Spleen (tissue), 11 donors: ENCODE measurements around the gene PSMG3. TPM values are rescaled to one million over a fixed set of nuclear protein-coding genes. Genes with fewer than 3 reads are reported as not detected.

Experiments used
- DNase-seq: peaks from one replicate; pipeline ENCODE4 v3.0.0-alpha.2; 2020
- H3K27ac ChIP-seq, 8 donors: fragments of 200-600 bp; sonication (generic) in 7 of 8; 1 replicate in 4 of 8; 2 replicates in 4 of 8; pipeline versions ENCODE4 v1.5.0 to v1.8.0; 2016 to 2021; ENCODE audit warnings: inconsistent platforms in 4 of 8, mild to moderate bottlenecking in 4 of 8, moderate library complexity in 1 of 8
- H3K27me3 ChIP-seq, 7 donors: fragments of 200-600 bp; sonication (generic) in 6 of 7; replicated peaks in 1 of 7; 1 replicate in 4 of 7; 2 replicates in 3 of 7; pipeline versions ENCODE4 v1.5.0 to v1.8.0; 2016 to 2021; ENCODE audit warnings: inconsistent platforms in 3 of 7, mild to moderate bottlenecking in 1 of 7
- H3K36me3 ChIP-seq, 6 donors: fragments of 200-600 bp; sonication (generic) in 5 of 6; 1 replicate in 4 of 6; 2 replicates in 2 of 6; pipeline versions ENCODE4 v1.5.0 to v1.8.0; 2016 to 2021; ENCODE audit warnings: inconsistent platforms in 2 of 6
- H3K4me1 ChIP-seq, 6 donors: fragments of 200-600 bp; sonication (generic) in 5 of 6; 1 replicate in 3 of 6; 2 replicates in 3 of 6; pipeline versions ENCODE4 v1.5.0 to v1.8.0; 2016 to 2021; ENCODE audit warnings: inconsistent platforms in 3 of 6
- H3K4me3 ChIP-seq, 8 donors: fragments of 200-600 bp; sonication (generic) in 7 of 8; 1 replicate in 4 of 8; 2 replicates in 4 of 8; pipeline versions ENCODE4 v1.5.0 to v1.8.0; 2016 to 2021; ENCODE audit warnings: inconsistent platforms in 4 of 8, mild to moderate bottlenecking in 4 of 8, moderate library complexity in 2 of 8
- H3K9me3 ChIP-seq, 8 donors: fragments of 200-600 bp; sonication (generic) in 7 of 8; 1 replicate in 4 of 8; 2 replicates in 4 of 8; pipeline versions ENCODE4 v1.5.0 to v1.8.0; 2016 to 2021; ENCODE audit warnings: inconsistent platforms in 4 of 8
- CTCF ChIP-seq, 11 experiments: fragments of 200-600 bp in 7 of 11; fragments of 450-650 bp in 4 of 11; sonication (generic) in 4 of 11; IDR thresholded peaks in 8 of 11; conservative IDR thresholded peaks in 3 of 11; 1 replicate in 7 of 11; 2 replicates in 4 of 11; pipeline versions ENCODE4 v1.4.0 to v1.8.0; 2016 to 2021; ENCODE audit warnings: antibody characterized with exemption in 11 of 11, inconsistent platforms in 4 of 11, mild to moderate bottlenecking in 1 of 11
- POLR2A ChIP-seq, 3 donors: fragments of 450-650 bp; IDR thresholded peaks; one replicate each; pipeline ENCODE4 v1.5.1; 2017; ENCODE audit warnings: antibody characterized with exemption in 3 of 3, mild to moderate bottlenecking in 1 of 3
- POLR2AphosphoS5 ChIP-seq, 3 donors: sonication (generic); formaldehyde crosslinking; IDR thresholded peaks; one replicate each; pipeline ENCODE4 v1.5.1; 2017; ENCODE audit warnings: antibody characterized with exemption in 3 of 3
- WGBS, 5 donors: extraction: QIAGEN DNeasy Blood & Tissue Kit in 3 of 5; methylation state at CpG; one replicate each; pipeline versions ENCODE4 v1.1.5 to v1.1.7; 2013 to 2018; 5-methylcytosine and 5-hydroxymethylcytosine counted together
- intact Hi-C: fragments of 100-400 bp; cut with DNase I; formaldehyde crosslinking; loops from one replicate; pipeline ENCODE4 v1.15.0; 2023; ENCODE audit warnings: low total_unique reads
- polyA plus RNA-seq, 3 donors: library from polyadenylated mRNA; stranded (reverse); fragments of 200-250 nt; gene quantifications; one replicate each; pipeline ENCODE4 v1.2.1, GENCODE V29; 2013
- total RNA-seq, 7 donors: library from RNA; depleted of rRNA in 3 of 7; stranded (reverse); fragments of >200 nt in 3 of 7; fragmentation: NEBNext Ultra II Directional in 4 of 7; extraction: Animal tissue kit (Norgen Biotek cat#: 25700) in 4 of 7; gene quantifications; one replicate each; pipeline versions ENCODE4 v1.1.0 to v1.2.1, GENCODE V29; 2016 to 2021
- donor health status: healthy with polysubstance abuse.
- donor health status: DM: no; HTN: no; CAD: no; lungs with moderate emphysema.
- donor health status: DM: no; HTN: no; CAD: no.
- donor health status: Bipolar disorder and iron deficiency.
- donor health status: healthy.
- donor health status: DM: no; HTN: no; CAD: no.
- donor health status: DM: yes; HTN: yes; CAD: no.

PSMG3 gene
- total and polyA plus RNA-seq, 10 donors, result 18.2 to 89.9 (median 30.9) TPM

DNA sequence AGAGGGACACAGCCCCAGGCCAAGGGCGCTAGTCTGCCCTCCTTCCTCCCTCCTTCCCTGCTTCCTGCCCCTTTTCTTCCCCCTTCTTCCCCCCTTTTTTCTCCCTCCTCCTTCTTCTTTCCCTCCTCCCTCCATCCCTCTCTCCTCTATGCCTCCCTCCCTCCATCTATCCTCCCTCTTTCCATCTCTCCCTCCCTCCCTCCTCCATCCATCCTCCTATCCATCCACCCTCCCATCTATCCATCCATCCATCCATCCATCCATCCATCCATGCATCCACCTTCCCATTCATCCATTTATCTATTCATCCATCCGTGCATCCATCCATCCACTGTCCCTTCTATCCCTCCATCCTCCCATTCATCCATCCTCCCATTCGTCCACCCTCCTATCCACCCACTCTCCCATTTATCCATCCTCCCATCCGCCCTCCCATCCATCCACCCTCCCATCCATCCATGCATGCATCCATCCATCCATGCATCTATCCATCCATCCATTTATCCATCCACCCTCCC is 24.1 kb upstream of the PSMG3 start:
- intact Hi-C loops, result no loop called here
- H3K9me3 ChIP-seq, result peaks cover 0 to 6% (median 3%) of the 10 kb centered on the region in 8 donors
- TF ChIP-seq CTCF (IDR thresholded peaks at IDR 0.05 in 8 of 11, conservative IDR thresholded peaks at IDR 0.05 in 3 of 11) (no peak), POLR2A (IDR thresholded peaks at IDR 0.05) (no peak), POLR2AphosphoS5 (IDR thresholded peaks at IDR 0.05) (no peak)
- H3K4me3 ChIP-seq, result no peak overlapping the region
- H3K36me3 ChIP-seq, result no peaks in the 10 kb centered on the region
- peaks cover 0 to 25% (median 16%) of the 10 kb centered on the region in 6 donors for H3K4me1 ChIP-seq
- H3K27me3 ChIP-seq, result peaks cover 0 to 78% (median 45%) of the 10 kb centered on the region in 7 donors
- WGBS, 5 donors, result 73 to 94% (median 80%) methylated on average over 4 of the region's 4 CpGs
- no peak for DNase-seq
- H3K27ac ChIP-seq, result no peak overlapping the region

GRCh38 chr7:1593091-1593866 is 23.4 kb upstream of the PSMG3 start:
- 64 to 72% (median 70%) methylated on average over 17 to 19 of the region's 19 CpGs for WGBS, 5 donors
- H3K36me3 ChIP-seq, result no peaks in the 10 kb centered on the region
- no peak overlapping the region for H3K4me3 ChIP-seq
- H3K4me1 ChIP-seq, result peaks cover 0 to 25% (median 16%) of the 10 kb centered on the region in 6 donors
- intact Hi-C loops, result no loop called here
- H3K27me3 ChIP-seq, result peaks cover 0 to 85% (median 45%) of the 10 kb centered on the region in 7 donors
- H3K9me3 ChIP-seq, result peaks cover 0 to 10% (median 4%) of the 10 kb centered on the region in 8 donors
- DNase-seq, result no peak
- TF ChIP-seq POLR2A (IDR thresholded peaks at IDR 0.05) (no peak), POLR2AphosphoS5 (IDR thresholded peaks at IDR 0.05) (no peak), CTCF (IDR thresholded peaks at IDR 0.05 in 8 of 11, conservative IDR thresholded peaks at IDR 0.05 in 3 of 11) (peak in 6 of 11 experiments; percentile 5 to 41 (median 25))
- no peak overlapping the region for H3K27ac ChIP-seq

DNA sequence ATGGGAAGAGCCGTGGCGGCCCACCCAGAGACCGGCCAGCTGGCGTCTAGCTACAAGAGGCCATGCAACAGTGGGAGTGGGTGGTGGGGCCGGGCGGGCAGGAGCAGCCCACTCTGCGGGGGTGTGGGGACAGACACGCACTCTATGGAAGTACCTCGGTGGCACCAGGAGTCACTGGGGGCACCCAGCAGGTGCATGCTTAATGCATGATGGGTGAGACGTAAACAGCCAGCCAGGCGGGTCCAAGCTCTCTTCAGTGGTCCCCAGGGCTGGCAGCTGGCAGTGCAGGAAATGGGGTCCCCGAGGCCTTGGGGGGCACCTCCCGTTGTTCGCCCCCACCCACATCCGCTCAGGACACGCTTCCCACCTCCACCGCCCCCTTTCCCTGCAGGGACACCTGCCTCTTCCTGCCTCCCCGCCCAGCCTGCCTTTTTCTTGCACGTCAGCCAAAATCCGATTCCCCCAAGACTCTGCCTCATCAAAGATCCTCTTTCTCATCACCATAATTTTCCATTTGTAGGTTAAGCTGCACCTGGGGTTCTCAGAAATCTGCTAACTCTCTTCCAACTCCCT is 22.6 kb upstream of the PSMG3 start:
- DNase-seq, result no peak
- TF ChIP-seq POLR2A (IDR thresholded peaks at IDR 0.05) (no peak), CTCF (IDR thresholded peaks at IDR 0.05 in 8 of 11, conservative IDR thresholded peaks at IDR 0.05 in 3 of 11) (peak in 1 of 11 experiments; percentile 13)
- 12 to 33% (median 23%) methylated on average over 18 to 20 of the region's 20 CpGs for WGBS, 5 donors
- H3K36me3 ChIP-seq, result no peaks in the 10 kb centered on the region
- H3K27me3 ChIP-seq, result peaks cover 0 to 89% (median 45%) of the 10 kb centered on the region in 7 donors
- H3K9me3 ChIP-seq, result peaks cover 0 to 10% (median 4%) of the 10 kb centered on the region in 8 donors
- H3K4me3 ChIP-seq, result peak overlapping the region in 1 of 8 donors; percentile 47
- H3K27ac ChIP-seq, result no peak overlapping the region
- H3K4me1 ChIP-seq, result peaks cover 0 to 25% (median 16%) of the 10 kb centered on the region in 6 donors
- intact Hi-C loops, result no loop called here

DNA sequence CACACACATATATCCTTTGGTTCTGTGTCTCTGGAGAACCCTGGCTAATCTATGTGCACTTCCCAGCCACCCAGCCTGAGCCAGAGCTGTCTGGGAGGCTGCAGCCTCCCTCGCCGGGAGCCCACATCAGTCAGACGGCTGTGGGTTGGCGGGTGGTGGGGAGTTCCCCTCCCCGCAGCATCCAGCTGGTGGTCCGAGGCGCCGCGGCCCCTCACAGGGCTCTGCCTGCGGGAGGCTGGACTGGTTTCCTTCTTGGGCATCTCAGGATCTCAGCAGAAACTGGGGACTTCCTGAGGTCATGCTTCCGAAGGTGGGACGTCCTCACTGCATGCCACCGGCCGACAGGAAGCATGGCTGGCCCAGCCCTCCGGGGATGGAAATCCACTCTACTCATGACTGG is 22.0 kb upstream of the PSMG3 start:
- H3K36me3 ChIP-seq, result no peaks in the 10 kb centered on the region
- H3K27me3 ChIP-seq, result peaks cover 0 to 89% (median 45%) of the 10 kb centered on the region in 7 donors
- peaks cover 0 to 25% (median 16%) of the 10 kb centered on the region in 6 donors for H3K4me1 ChIP-seq
- TF ChIP-seq CTCF (IDR thresholded peaks at IDR 0.05 in 8 of 11, conservative IDR thresholded peaks at IDR 0.05 in 3 of 11) (no peak), POLR2A (IDR thresholded peaks at IDR 0.05) (no peak), POLR2AphosphoS5 (IDR thresholded peaks at IDR 0.05) (no peak)
- 0 to 5% (median 2%) methylated on average over 9 to 15 of the region's 15 CpGs for WGBS, 5 donors
- no peak overlapping the region for H3K27ac ChIP-seq
- H3K9me3 ChIP-seq, result peaks cover 0 to 10% (median 4%) of the 10 kb centered on the region in 8 donors
- intact Hi-C loops, result no loop called here
- no peak for DNase-seq
- H3K4me3 ChIP-seq, result peak overlapping the region in 1 of 8 donors; percentile 47
